ENCODE results near the gene MYO19.

- TF ChIP-seq CTCF (IDR thresholded peaks at IDR 0.05) (no peak), POLR2A (IDR thresholded peaks at IDR 0.05) (no peak), EP300 (IDR thresholded peaks at IDR 0.05) (no peak)
Observed at GRCh38 chr17:36485027-36485426, 49.6 kb downstream of the MYO19 start.

All from ovary (tissue), 3 donors.